Astrocyte of the cerebellum (primary cell): ENCODE data around the gene ETV1.

Source experiments
- DNase-seq: peaks from one replicate; pipeline ENCODE4 v3.0.0-alpha.2; 2011; ENCODE audit warnings: low read depth
- H3K4me3 ChIP-seq: 2 replicates; pipeline ENCODE4 v1.5.1; 2011; ENCODE audit warnings: mild to moderate bottlenecking, low read depth, low read length, moderate library complexity
- CTCF ChIP-seq: IDR thresholded peaks from 2 replicates; pipeline ENCODE4 v1.5.1; 2012; ENCODE audit warnings: low read length, low read depth, moderate library complexity, mild to moderate bottlenecking; ENCODE audit errors: missing control alignments
- in situ Hi-C: cut with HindIII; loops from 2 replicates; pipeline ENCODE4 v1.10.0; 2017; ENCODE audit warnings: low sequenced_read_pairs

Gene ETV1

GRCh38 chr7:14018751-14019150, 29.3 kb upstream of the ETV1 start:
- no peak overlapping the region for H3K4me3 ChIP-seq
- no peak for DNase-seq
- TF ChIP-seq CTCF: no peak
- in situ Hi-C loops: no loop called here

DNA sequence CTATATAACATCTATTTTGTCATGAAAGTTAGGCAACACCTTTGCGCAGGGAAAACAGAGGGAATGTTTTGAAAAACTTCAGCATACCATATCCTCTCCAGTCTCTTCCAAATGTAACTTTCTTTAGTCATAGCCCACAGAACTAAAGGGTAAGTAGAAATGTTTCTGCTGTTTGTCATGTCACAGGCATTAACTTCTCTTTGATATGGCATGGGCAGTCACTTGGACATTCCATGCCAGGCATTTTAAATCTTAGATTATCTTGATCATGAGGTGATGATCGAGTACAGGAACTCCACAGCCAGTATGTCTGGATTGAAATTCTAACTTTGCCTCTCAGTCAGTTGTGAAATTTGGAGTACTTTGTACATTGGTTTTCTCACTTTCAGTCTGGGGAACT, 27.5 kb upstream of the ETV1 start:
- TF ChIP-seq CTCF: no peak
- in situ Hi-C loops: no loop called here
- no peak for DNase-seq
- no peak overlapping the region for H3K4me3 ChIP-seq

- no peak for TF ChIP-seq CTCF
- in situ Hi-C loops: no loop called here
- no peak overlapping the region for H3K4me3 ChIP-seq
- no peak for DNase-seq
Measured at GRCh38 chr7:14013898-14014297, 24.4 kb upstream of the ETV1 start.

DNA sequence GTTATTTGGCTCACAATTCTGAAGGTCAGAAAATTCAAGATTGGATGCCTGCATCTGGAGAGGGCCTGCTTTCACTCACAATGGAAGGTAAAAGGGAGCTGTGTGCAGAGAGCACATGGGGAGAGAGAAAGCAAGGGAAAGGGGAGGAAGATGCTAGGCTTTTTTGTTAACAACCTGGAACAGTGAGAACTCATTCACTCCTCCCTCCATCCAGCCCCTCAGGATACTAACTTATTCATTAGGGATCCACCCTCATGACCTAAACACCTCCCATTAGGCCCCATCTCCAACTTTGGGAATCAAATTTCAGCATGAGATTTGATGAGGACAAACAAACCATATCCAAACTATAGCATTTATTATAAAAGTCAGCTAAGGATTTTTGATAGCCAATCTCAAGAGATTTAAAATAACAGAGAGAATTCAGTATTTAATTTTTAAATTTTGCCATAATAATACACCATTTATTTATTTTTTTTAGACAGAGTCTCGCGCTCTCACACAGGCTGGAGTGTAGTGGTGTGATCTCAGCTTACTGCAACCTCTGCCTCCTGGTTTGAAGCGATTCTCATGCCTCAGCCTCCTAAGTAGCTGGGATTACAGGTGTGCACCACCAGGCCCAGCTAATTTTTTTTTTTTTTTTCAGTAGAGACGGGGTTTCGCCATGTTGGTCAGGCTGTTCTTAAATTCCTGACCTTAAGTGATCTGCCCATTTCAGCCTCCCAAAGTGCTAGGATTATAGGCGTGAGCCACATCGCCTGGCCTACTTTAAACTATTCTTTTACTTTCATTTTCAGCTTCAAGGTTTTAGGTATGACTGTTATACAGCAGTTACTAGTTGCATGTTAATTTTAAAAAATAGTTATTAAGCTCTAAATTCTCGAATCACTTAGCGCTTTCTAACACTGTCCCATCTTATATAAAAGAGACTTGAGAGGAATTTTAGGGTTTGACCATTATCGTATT, 20.3 kb upstream of the ETV1 start:
- no peak overlapping the region for H3K4me3 ChIP-seq
- in situ Hi-C loops: no loop called here
- DNase-seq: no peak
- TF ChIP-seq CTCF: no peak

DNA sequence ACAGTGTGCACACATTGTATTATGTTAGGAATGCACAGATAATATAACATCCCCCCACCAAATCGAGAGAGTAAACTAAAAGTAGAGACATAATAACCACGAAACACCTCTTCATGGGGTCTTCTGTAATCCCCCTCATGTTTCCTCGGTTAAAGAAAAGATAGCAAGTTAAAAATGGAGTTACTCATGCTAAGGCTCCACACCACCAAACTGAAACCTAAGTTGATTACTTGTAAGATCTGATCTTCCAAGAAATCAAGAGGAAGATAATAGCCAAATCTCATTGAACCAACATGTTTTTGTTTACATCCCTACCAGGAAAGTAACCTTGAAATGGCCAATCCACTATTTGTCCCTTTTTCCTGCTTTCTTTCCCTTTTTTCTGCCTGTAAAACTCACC, 11.7 kb upstream of the ETV1 start:
- H3K4me3 ChIP-seq: no peak overlapping the region
- no peak for TF ChIP-seq CTCF
- in situ Hi-C loops: no loop called here
- no peak for DNase-seq

DNA sequence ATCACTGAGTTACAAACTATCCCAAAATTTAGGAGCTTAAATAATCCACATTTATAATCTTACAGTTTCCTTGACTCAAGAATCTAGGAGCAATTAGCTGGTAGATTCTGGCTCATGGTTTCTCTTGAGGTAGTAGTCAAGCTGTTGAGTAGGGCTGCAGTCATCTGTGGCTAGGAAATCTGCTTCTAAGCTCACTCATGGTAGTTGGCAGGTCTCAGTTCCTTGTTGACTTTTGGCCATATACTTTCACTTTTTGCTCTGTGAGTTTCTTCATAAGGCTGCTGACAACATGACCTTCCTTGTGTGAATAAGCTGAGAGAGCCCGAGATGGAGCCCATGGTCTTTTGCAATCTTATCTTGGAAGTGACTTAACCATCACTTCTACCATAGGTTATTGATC, 10.8 kb upstream of the ETV1 start:
- in situ Hi-C loops: no loop called here
- no peak overlapping the region for H3K4me3 ChIP-seq
- DNase-seq: no peak
- no peak for TF ChIP-seq CTCF
